ENCODE results near the gene NEK8. TPM values are rescaled to one million over a fixed set of nuclear protein-coding genes. Genes with fewer than 3 reads are reported as not detected.
A peak's percentile ranks its signal among the peaks of the same experiment; 100 is the strongest.

Gene NEK8
- total and polyA plus RNA-seq, 9 of the 15 experiments (the other 6 are each of a cell fraction or from before 2014, with no cell fraction given): 0.98 to 16.6 (median 4.6) TPM

DNA sequence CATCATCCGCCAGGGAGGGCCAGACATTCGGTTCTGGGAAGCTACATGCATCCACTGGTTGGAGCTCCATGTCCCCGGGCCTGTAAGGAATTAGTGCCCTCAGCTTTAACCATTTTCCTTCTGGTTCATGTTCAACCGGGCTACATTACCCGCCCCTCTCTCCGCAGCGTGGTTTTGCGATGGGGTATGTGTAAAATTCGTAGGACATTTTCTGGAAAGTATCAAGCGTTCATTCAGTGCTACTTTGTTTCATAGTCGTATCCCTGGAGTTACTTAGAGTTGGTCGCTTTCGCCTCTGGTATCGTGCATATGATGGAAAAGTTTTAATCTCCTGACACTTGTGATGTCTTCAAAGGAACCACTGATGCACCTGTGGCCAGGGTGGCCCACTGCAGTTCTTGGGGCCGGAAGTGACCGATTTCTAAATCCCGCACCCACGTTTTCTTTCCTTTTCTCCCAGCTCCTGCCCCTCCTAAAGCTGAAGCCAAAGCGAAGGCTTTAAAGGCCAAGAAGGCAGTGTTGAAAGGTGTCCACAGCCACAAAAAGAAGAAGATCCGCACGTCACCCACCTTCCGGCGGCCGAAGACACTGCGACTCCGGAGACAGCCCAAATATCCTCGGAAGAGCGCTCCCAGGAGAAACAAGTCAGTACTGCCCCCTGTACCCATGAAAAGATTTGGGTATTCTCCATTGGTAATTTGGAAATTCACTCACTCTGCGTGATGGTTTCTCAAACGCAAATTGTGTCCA, 8.2 kb upstream of the NEK8 start (continued):
- TF ChIP-seq, protein P1, sequence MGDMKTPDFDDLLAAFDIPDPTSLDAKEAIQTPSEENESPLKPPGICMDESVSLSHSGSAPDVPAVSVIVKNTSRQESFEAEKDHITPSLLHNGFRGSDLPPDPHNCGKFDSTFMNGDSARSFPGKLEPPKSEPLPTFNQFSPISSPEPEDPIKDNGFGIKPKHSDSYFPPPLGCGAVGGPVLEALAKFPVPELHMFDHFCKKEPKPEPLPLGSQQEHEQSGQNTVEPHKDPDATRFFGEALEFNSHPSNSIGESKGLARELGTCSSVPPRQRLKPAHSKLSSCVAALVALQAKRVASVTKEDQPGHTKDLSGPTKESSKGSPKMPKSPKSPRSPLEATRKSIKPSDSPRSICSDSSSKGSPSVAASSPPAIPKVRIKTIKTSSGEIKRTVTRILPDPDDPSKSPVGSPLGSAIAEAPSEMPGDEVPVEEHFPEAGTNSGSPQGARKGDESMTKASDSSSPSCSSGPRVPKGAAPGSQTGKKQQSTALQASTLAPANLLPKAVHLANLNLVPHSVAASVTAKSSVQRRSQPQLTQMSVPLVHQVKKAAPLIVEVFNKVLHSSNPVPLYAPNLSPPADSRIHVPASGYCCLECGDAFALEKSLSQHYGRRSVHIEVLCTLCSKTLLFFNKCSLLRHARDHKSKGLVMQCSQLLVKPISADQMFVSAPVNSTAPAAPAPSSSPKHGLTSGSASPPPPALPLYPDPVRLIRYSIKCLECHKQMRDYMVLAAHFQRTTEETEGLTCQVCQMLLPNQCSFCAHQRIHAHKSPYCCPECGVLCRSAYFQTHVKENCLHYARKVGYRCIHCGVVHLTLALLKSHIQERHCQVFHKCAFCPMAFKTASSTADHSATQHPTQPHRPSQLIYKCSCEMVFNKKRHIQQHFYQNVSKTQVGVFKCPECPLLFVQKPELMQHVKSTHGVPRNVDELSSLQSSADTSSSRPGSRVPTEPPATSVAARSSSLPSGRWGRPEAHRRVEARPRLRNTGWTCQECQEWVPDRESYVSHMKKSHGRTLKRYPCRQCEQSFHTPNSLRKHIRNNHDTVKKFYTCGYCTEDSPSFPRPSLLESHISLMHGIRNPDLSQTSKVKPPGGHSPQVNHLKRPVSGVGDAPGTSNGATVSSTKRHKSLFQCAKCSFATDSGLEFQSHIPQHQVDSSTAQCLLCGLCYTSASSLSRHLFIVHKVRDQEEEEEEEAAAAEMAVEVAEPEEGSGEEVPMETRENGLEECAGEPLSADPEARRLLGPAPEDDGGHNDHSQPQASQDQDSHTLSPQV (IDR thresholded peaks at IDR 0.05): no peak
- TF ChIP-seq FOS (IDR thresholded peaks at IDR 0.05; ENCODE audit: extremely low read depth, insufficient read length) (no peak), SNIP1 (IDR thresholded peaks at IDR 0.05; ENCODE audit: low read depth) (no peak; the same call in 1 of the 2 replicates), MEIS2 (IDR thresholded peaks at IDR 0.05; ENCODE audit: partially characterized antibody) (no peak), ZNF76 (CRISPR knock-in tag; IDR thresholded peaks at IDR 0.05; ENCODE audit: borderline replicate concordance) (no peak), DACH1 (IDR thresholded peaks at IDR 0.05; ENCODE audit: partially characterized antibody) (no peak), HDAC2 (IDR thresholded peaks at IDR 0.05) (0 out of 2 replicates have a peak, but pooled peaks have one; percentile 14), ZBED1 (IDR thresholded peaks at IDR 0.05) (no peak), TCF7L2 (IDR thresholded peaks at IDR 0.05; ENCODE audit: low read depth, low read length) (no peak), HDGF (IDR thresholded peaks at IDR 0.05) (0 out of 2 replicates have a peak, but pooled peaks have one; percentile 35), CHD4 (IDR thresholded peaks at IDR 0.05; ENCODE audit: insufficient read depth, insufficient replicate concordance, low read depth, low read length, poor library complexity, severe bottlenecking) (no peak), KHSRP (IDR thresholded peaks at IDR 0.05) (0 out of 2 replicates have a peak, but pooled peaks have one; percentile 42), MITF (IDR thresholded peaks at IDR 0.05) (no peak), CLOCK (CRISPR knock-in tag; IDR thresholded peaks at IDR 0.05; ENCODE audit: borderline replicate concordance) (no peak), SMARCE1 (IDR thresholded peaks at IDR 0.05) (0 out of 2 replicates have a peak, but pooled peaks have one; percentile 44), DPF2 (IDR thresholded peaks at IDR 0.05) (no peak), KAT7 (CRISPR knock-in tag; IDR thresholded peaks at IDR 0.05; ENCODE audit: borderline replicate concordance) (0 out of 2 replicates have a peak, but pooled peaks have one; percentile 70), ZNF347 (CRISPR knock-in tag; IDR thresholded peaks at IDR 0.05; ENCODE audit: low read depth) (no peak), KAT8 (IDR thresholded peaks at IDR 0.05; ENCODE audit: low read depth) (no peak; the same call in 1 of the 2 replicates), NUFIP1 (IDR thresholded peaks at IDR 0.05; ENCODE audit: partially characterized antibody) (no peak), RBM25 (IDR thresholded peaks at IDR 0.05; ENCODE audit: low read depth, low read length, severe bottlenecking) (no peak), FOSL1 (tag; conservative IDR thresholded peaks at IDR 0.05) (no peak)

Measured in K562 (cell line).